AML-193 (cell line): ENCODE measurements around the gene C1orf159.

ENCODE experiments used
- DNase-seq, 2 experiments: peaks; one replicate each; lab custom pipeline; 2025; lab: John Stamatoyannopoulos, UW

The C1orf159 gene

GRCh38 chr1:1092149-1092855, 23.6 kb downstream of the C1orf159 start:
- DNase-seq = no peak

DNA sequence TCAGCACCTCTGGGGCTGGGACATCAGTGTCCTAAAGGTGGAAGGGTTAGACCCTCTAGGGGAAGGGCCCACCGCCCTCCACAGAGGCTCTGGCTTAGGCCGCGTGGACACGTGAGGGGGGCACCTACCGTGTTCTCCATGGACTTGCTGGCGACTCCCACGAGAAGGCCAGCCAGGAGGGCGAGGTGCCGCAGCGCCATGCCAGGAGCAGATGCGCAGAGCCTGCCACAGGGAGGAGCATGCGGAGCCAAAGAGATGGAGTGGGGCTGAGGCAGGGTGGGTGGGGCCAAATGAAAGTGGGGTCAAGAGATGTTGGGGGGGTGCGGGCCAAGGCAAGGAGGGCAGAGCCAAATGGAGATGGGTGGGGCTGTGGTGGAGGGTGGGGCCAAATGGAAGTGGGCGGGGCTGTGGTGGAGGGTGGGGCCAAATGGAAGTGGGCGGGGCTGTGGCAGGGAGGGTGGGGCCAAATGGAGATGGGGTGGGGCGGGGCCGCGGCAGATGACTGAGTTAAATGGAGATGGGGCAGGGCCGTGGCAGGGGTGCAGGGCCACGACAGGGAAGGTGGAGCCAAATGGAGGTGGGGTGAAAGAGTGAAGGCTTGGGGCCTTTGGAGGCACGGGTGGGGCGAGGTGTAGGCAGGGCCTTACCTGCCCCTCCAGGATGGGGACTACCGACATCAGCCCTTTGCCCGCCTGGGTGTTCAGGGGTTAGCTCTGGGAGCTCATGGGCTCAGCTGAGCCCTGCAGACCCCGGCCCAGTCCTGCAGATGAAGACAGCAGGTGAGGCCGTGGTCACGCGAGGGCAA, 24.3 kb downstream of the C1orf159 start:
- no peak for DNase-seq

GRCh38 chr1:1090424-1091343, 25.2 kb downstream of the C1orf159 start:
- no peak for DNase-seq

DNA sequence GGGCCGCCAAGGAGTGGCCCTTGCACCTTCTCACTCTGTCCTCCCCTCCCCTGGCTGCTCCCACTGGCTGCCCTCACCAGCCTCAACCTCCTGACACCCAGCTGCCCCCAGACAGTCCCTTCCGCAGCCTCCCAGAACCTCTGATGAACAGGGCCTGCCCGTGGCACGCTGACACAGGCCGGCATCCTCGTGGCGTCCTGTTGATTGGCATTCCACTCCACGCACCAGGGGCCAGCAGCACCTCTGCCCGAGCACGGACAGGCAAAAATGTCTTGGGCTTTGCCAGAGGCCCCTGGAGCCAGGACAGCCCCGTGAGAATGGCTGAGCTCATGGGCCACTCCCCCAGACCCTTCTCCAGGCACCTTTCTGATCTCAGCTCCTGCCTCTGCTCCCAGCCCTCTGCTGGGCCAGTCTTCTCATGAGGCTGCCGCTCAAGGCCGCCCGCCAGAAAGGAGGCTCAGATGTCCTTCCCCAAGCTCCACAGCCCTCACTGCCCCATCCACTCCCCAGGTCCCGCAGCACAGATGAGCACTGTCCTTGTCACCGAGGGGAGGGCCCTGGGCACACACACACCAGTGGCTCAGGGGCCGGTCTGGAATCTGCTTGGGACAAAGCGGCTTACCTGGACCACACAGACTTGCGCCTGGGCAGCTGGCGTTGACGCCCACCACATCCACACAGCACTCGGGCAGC, 26.0 kb downstream of the C1orf159 start:
- DNase-seq = no peak

- no peak for DNase-seq
Measured at GRCh38 chr1:1088801-1089680, 26.8 kb downstream of the C1orf159 start.

DNA sequence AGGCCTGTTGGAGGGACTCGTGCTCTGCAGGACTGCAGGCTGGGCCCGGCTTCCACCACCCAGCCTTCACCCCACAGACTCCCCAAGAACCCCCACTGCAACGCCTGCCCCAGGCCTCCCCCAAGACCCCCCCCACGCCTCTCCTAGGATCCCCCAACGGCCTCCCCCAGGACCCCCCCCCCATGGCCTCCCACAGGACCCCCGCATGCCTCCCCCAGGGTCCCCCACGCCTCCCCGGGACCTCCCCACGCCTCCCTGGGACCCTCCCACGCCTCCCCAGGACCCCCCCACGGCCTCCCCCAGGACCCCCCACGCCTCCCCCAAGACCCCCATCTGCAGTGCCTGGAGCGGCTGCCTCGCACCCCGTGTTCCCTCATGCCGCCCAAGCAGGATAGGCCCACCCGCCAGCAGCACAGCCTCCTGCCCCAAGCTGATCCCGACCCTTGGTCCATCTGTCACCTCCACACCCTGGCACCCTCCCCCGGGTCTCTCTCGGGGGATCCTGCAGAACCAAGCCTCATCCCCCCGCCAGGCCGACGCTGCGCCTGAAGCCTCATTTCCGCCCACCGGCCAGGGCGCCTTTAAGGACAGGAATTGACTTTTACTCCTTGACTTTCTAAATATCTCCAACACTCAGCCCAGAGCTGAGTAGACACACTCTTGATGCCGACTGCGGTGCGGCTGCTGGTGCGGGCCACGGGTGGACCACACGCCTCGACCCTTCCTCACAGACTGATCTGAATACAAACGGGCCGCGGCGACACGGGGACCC, 27.7 kb downstream of the C1orf159 start:
- no peak for DNase-seq

DNA sequence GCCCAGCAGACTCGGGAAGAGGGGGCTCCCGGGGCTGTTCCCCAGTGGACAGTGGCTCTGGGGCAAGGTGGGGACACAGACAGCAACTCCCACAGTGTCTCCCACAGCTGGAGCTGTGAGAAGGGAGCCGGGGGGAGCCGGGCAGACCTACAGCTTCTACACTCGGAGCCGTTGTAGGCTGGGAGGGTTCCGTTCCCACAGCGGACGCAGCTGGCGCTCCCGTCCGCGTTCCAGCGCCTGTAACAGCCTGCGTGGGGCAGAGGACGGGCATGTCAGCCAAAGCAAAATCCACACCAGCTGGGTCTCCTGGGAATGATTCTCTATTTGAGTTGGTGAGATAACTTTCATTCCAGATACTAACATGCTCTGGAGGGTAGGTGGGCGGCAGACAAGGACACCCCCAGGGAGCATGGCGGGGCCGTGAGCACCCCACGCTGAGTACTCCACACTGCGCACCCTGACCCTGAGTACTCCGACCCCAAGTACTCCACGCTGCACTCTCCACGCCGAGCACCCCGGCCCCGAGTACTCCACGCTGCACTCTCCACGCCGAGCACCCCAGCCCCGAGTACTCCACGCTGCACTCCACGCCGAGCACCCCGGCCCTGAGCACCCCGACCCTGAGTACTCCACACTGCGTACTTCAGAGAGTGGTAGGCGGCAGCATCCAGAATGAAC, 28.4 kb downstream of the C1orf159 start:
- no peak for DNase-seq

DNA sequence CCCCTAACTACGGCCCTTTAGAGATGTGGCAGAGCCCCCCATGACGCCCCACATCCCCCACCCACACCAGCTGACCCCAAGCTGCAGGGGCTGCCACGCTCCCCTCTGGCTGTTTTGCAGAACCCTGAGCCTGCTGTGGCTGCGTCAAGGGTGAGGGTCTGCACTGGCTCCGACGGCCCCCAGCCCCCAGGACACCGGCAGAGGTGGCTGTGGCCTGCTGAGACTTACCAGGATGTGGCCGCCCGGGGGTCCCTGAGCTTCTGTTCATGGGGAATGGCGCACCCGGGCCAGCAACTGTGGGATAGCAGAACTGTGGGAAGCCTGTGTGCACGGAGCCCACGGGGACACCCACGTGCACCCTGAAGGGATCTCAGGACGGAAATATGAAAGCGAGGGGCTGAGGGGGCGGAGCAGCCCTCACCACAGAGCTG, 29.0 kb downstream of the C1orf159 start:
- DNase-seq = no peak

GRCh38 chr1:1085911-1086841, 29.7 kb downstream of the C1orf159 start:
- no peak for DNase-seq

DNA sequence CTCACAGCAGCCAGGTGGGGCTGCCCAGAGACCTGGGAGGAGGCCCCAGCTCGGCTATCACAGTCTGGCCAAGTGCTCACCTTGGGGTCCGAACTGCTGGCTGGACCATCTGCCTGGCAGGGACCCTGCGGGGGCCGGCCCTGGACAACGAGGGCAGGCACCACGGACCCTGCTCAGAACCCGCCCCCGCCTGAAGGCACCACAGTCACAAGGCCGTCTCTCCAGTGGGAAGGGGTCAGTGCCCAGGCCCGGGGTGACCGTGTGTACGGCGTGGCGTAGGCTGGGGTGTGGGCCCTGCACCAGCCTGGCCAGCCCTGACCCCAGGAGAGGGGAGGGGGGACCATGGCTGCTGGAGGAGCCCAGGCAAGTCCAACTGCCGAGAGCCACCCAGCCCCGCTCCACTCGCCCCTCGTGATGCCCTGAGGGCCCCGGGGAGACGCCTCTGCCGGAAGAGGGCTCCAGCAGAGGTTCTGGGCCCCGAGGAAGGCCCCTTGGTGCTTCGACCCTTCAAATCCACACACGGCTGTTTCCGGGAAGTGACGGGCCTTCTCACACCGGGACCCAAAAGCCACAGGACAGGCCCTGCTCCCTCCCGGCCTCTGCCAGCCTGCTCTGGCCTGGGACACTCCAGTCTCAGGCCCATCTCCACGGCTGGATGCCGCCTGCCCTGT, 30.6 kb downstream of the C1orf159 start:
- DNase-seq = no peak

- DNase-seq = no peak
Measured at GRCh38 chr1:1084372-1085170, 31.3 kb downstream of the C1orf159 start.

DNA sequence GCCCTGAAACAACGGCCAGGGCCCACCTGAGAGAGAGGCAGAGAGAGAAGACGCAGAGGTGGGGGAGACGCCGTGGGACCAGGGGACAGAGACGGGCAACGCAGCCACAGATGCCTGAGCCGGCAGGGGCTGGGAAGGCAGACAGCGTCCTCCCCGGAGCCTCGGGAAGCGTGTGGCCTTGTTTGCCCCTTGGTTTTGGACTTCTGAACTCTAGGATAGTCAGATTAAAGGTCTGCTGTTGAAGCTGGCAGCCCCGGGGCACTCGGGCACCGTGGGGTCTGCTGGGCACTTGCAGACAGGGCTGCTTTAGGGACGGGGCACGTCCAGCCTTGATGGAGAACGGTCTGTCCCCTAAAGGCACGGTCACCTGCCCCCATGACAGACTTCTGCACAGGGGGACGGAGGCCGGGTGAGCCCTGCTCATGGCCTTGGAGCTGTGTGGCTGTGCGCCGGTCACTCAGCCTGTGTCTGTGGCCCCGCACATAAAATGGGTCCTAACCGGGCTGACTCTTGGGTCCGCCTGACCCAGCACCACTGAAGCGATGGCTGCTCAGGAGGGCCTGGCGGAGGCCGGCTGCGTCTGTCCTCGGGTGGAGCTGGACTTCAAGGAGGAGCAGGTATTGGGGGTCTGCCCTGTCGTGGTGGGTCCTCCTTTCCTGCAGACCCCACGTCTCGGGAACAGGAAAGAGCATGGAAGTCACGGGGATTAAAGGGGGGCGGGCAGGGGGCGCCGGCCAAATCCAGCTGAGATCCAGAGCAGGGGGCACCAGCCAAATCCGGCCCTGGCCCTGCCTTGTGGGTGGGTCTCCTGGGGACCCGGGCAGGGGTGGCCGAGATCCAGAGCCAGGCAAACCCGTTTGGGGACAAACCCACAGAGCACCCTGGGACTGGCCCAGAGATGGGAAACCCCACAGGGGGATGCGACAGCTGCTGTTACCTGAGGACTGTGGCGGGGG, 32.2 kb downstream of the C1orf159 start:
- no peak for DNase-seq

- no peak for DNase-seq
Measured at GRCh38 chr1:1082776-1083415, 33.0 kb downstream of the C1orf159 start.

GRCh38 chr1:1082239-1082775, 33.6 kb downstream of the C1orf159 start:
- DNase-seq = no peak
